Neural progenitor cell (in vitro differentiated cells): ENCODE results near the gene CCL7.

Experiments
- CTCF ChIP-seq: fragments of 200-600 bp; sonication (generic); IDR thresholded peaks from 2 replicates; pipeline ENCODE4 v1.5.1; 2017; ENCODE audit warnings: antibody characterized with exemption, mild to moderate bottlenecking
- EZH2phosphoT487 ChIP-seq: fragments of 200-600 bp; sonication (generic); IDR thresholded peaks from 2 replicates; pipeline ENCODE4 v1.6.1; 2017; ENCODE audit warnings: antibody characterized with exemption

DNA sequence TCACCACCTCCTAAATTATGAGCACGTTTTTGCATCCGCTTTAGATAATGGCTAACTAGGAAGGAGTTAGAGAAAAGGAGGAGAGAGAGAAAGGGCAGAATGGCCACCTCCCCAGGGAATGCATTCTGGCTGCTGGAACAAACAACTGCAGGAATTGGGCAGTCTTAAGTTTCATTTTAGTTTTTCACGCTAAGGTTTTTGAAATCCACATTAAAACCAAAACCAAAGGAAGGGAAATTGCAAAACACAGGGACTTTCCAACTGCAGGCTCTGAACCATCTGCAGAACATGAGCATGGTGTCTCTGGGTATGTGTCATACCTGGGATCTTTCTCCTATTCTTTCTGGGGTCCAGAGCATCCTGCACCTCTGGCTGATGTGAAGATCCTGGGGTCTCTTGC, 37.1 kb downstream of the CCL7 start:
- TF ChIP-seq CTCF (no peak), EZH2phosphoT487 (no peak)
